Adrenal gland (tissue), 19 donors: Measurements from ENCODE around the gene ZNF691. TPM values are rescaled to one million over a fixed set of nuclear protein-coding genes. Genes with fewer than 3 reads are reported as not detected.

Experiments used
- DNase-seq, 7 donors: peaks; one replicate each; pipeline ENCODE4 v3.0.0-alpha.2; 2019 to 2020
- H3K27ac ChIP-seq, 5 donors: fragments of 200-600 bp; sonication (generic) in 4 of 5; 1 replicate in 3 of 5; 2 replicates in 2 of 5; pipeline versions ENCODE4 v1.5.1 to v1.8.0; 2016 to 2020; ENCODE audit warnings: mild to moderate bottlenecking in 1 of 5
- H3K27me3 ChIP-seq: fragments of 200-600 bp; 2 replicates; pipeline ENCODE4 v1.8.0; 2021
- H3K36me3 ChIP-seq, 2 donors: fragments of 200-600 bp; replicated peaks in 1 of 2; 1 replicate in 1 of 2; 2 replicates in 1 of 2; pipeline versions ENCODE4 v1.5.1 to v1.8.0; 2018 to 2022
- H3K4me1 ChIP-seq, 2 donors: fragments of 200-600 bp; replicated peaks in 1 of 2; 1 replicate in 1 of 2; 2 replicates in 1 of 2; pipeline versions ENCODE4 v1.5.1 to v1.8.0; 2018 to 2021
- H3K4me3 ChIP-seq, 4 donors: fragments of 200-600 bp; sonication (generic) in 3 of 4; one replicate each; pipeline ENCODE4 v1.5.1; 2016 to 2018
- H3K9me3 ChIP-seq, 3 donors: fragments of 200-600 bp; sonication (generic) in 1 of 3; replicated peaks in 1 of 3; 1 replicate in 2 of 3; 2 replicates in 1 of 3; pipeline versions ENCODE4 v1.5.1 to v1.8.0; 2016 to 2021
- CTCF ChIP-seq, 6 experiments: fragments of 450-650 bp in 4 of 6; fragments of 200-600 bp in 2 of 6; sonication (generic) in 1 of 6; IDR thresholded peaks; 1 replicate in 5 of 6; 2 replicates in 1 of 6; pipeline versions ENCODE4 v1.5.1 to v1.8.0; 2016 to 2021; ENCODE audit warnings: antibody characterized with exemption in 6 of 6, mild to moderate bottlenecking in 2 of 6, moderate library complexity in 1 of 6
- POLR2A ChIP-seq, 2 donors: fragments of 450-650 bp; IDR thresholded peaks; one replicate each; pipeline ENCODE4 v1.6.1; 2017; ENCODE audit warnings: antibody characterized with exemption in 2 of 2, mild to moderate bottlenecking in 2 of 2, moderate library complexity in 1 of 2
- WGBS, 4 donors: extraction: QIAGEN DNeasy Blood & Tissue Kit in 2 of 4; methylation state at CpG; one replicate each; pipeline versions ENCODE4 v1.1.5 to v1.1.7; 2013 to 2017; 5-methylcytosine and 5-hydroxymethylcytosine counted together
- intact Hi-C, 2 donors: fragments of 100-400 bp; cut with DNase I; formaldehyde crosslinking; loops; one replicate each; pipeline versions ENCODE4 v1.14.1 to v1.15.0; 2022 to 2023
- long read RNA-seq, 10 donors: library from polyadenylated mRNA in 3 of 10; unstranded in 2 of 10; stranded (forward) in 1 of 10; transcript quantifications; one replicate each; pipeline ENCODE4 v2.0.0 and lab custom pipeline, GENCODE V29; 2021 to 2026
- polyA plus RNA-seq, 3 donors: library from polyadenylated mRNA; stranded (reverse); fragments of 200-250 nt in 2 of 3; fragments of 350-450 nt in 1 of 3; fragmentation: Illumina TruSeq in 1 of 3; extraction: RNeasy Lipid Tissue Mini Kit (QIAGEN cat#74804) in 1 of 3; gene quantifications; one replicate each; pipeline ENCODE4 v1.2.3, GENCODE V29; 2013 to 2014
- total RNA-seq, 9 donors: library from RNA; depleted of rRNA in 4 of 9; stranded (reverse); fragments of >200 nt in 4 of 9; fragments of 120-200 nt in 1 of 9; fragmentation: NEBNext Ultra II Directional in 1 of 9; extraction: Animal tissue kit (Norgen Biotek cat#: 25700) in 1 of 9; gene quantifications; one replicate each; pipeline versions ENCODE4 v1.1.0 to v1.2.4, GENCODE V29; 2013 to 2023
- donor health status: healthy with polysubstance abuse.
- donor health status: Bipolar disorder and iron deficiency.
- donor health status: DM: yes; HTN: yes; CAD: no.
- donor health status: DM: no; HTN: no; CAD: no.
- donor health status: DM: no; HTN: no; CAD: no.
- donor health status: DM: yes; HTN: yes; CAD: no.

The ZNF691 gene
- total RNA-seq (10 to 100 TPM in 5 of 9 donors, 1 to 10 TPM in 4; 7.6 to 17.4 (median 10.7) TPM), polyA plus RNA-seq (10 to 100 TPM; 14.5 to 23.6 (median 20.8) TPM)
- long read RNA-seq, donor 1, partial matches to known transcripts = 5 of 7 reads
- long read RNA-seq, donor 1, other reads (novel, unspliced or antisense) = 0 of 7 reads
- long read RNA-seq, donor 2, partial matches to known transcripts = 0 of 5 reads
- long read RNA-seq, donor 2, other reads (novel, unspliced or antisense) = 0 of 5 reads
- long read RNA-seq, donor 3, partial matches to known transcripts = 7 of 8 reads
- long read RNA-seq, donor 3, other reads (novel, unspliced or antisense) = 0 of 8 reads
- long read RNA-seq, donor 4, transcript ZNF691-206 (2 exons, 1,577 nt) = major isoform, 6 of 11 reads
- long read RNA-seq, donor 4, partial matches to known transcripts = 0 of 11 reads
- long read RNA-seq, donor 4, other reads (novel, unspliced or antisense) = 2 of 11 reads
- long read RNA-seq, donor 5, transcript ZNF691-201 (4 exons, 1,910 nt) = major isoform, 14 of 30 reads
- long read RNA-seq, donor 5, transcript ZNF691-206 (2 exons, 1,577 nt) = minor isoform, 5 of 30 reads
- long read RNA-seq, donor 5, partial matches to known transcripts = 2 of 30 reads
- long read RNA-seq, donor 5, other reads (novel, unspliced or antisense) = 6 of 30 reads
- long read RNA-seq, donor 6, transcript ZNF691-206 (2 exons, 1,577 nt) = major isoform, 5 of 9 reads
- long read RNA-seq, donor 6, partial matches to known transcripts = 0 of 9 reads
- long read RNA-seq, donor 6, other reads (novel, unspliced or antisense) = 1 of 9 reads
- long read RNA-seq, donor 7, partial matches to known transcripts = 0 of 1 reads
- long read RNA-seq, donor 7, other reads (novel, unspliced or antisense) = 0 of 1 reads
- long read RNA-seq, donor 8 = 0 reads
- long read RNA-seq, donor 9, partial matches to known transcripts = 0 of 2 reads
- long read RNA-seq, donor 9, other reads (novel, unspliced or antisense) = 0 of 2 reads
- long read RNA-seq, donor 10, partial matches to known transcripts = 0 of 4 reads
- long read RNA-seq, donor 10, other reads (novel, unspliced or antisense) = 0 of 4 reads

GRCh38 chr1:42846257-42847110 lies at the start of gene ZNF691:
Gene ZNF691 (plus strand): TSS chr1:42846613. CDS start chr1:42849659, 3,046 bp downstream.
- Histone ChIP-seq H3K27me3 (no peaks in the 10 kb centered on the region), H3K9me3 (no peaks in the 10 kb centered on the region), H3K27ac (peak within 1 kb of the TSS in 4 of 5 donors; percentile 33 to 80 (median 70)), H3K4me3 (peak within 1 kb of the TSS; percentile 52 to 88 (median 79)), H3K36me3 (peaks cover 0 to 11% of the 10 kb centered on the region in 2 donors), H3K4me1 (peaks cover 0 to 30% of the 10 kb centered on the region in 2 donors)
- 1 to 2% (median 1%) methylated on average over 24 to 50 of the region's 50 CpGs for WGBS, 4 donors
- intact Hi-C loops = no loop called here
- TF ChIP-seq POLR2A (IDR thresholded peaks at IDR 0.05) (peak; percentile 62 to 67), CTCF (IDR thresholded peaks at IDR 0.05) (peak; percentile 6 to 48 (median 22))
- peak; percentile 91 to 99 (median 96) for DNase-seq

GRCh38 chr1:42797414-42797813 lies 49.0 kb upstream of the ZNF691 start:
- intact Hi-C loops = no loop called here
- WGBS, 4 donors = 89 to 94% (median 91%) methylated on average over 3 of the region's 3 CpGs
- Histone ChIP-seq H3K9me3 (no peaks in the 10 kb centered on the region), H3K27ac (no peak overlapping the region), H3K27me3 (no peaks in the 10 kb centered on the region), H3K4me3 (no peak overlapping the region), H3K36me3 (no peaks in the 10 kb centered on the region), H3K4me1 (no peaks in the 10 kb centered on the region)
- no peak for DNase-seq
- TF ChIP-seq CTCF (IDR thresholded peaks at IDR 0.05) = no peak
- TF ChIP-seq POLR2A (IDR thresholded peaks at IDR 0.05) = no peak

GRCh38 chr1:42797979-42798378 lies 48.4 kb upstream of the ZNF691 start:
- 77 to 91% (median 84%) methylated on average over 4 to 5 of the region's 5 CpGs for WGBS, 4 donors
- intact Hi-C loops = no loop called here
- H3K4me3 ChIP-seq = no peak overlapping the region

More at GRCh38 chr1:42797979-42798378, 48.4 kb upstream of the ZNF691 start:
- Histone ChIP-seq H3K36me3 (no peaks in the 10 kb centered on the region), H3K27me3 (no peaks in the 10 kb centered on the region), H3K4me1 (no peaks in the 10 kb centered on the region), H3K27ac (no peak overlapping the region), H3K9me3 (no peaks in the 10 kb centered on the region)
- no peak for TF ChIP-seq POLR2A (IDR thresholded peaks at IDR 0.05)
- TF ChIP-seq CTCF (IDR thresholded peaks at IDR 0.05) = no peak
- DNase-seq = no peak
